Psoas muscle (tissue), 8 donors: Measurements from ENCODE around the gene R3HDM1. TPM values are rescaled to one million over a fixed set of nuclear protein-coding genes. Genes with fewer than 3 reads are reported as not detected.
"Not testable (repeated sequence)": the region's sequence is repeated elsewhere in the genome, so short reads cannot be mapped to it uniquely, and the experiment has no call there.

Experiments used
- ATAC-seq, 4 donors: fragments of 200-7000 bp; cut with Tn5 transposase; one replicate each; pipeline ENCODE4 v1.9.1; 2020; ENCODE audit warnings: moderate library complexity in 3 of 4, mild to moderate bottlenecking in 2 of 4
- DNase-seq, 2 donors: peaks; one replicate each; pipeline ENCODE4 v3.0.0-alpha.2; 2020
- H3K27ac ChIP-seq: fragments of 200-600 bp; one replicate; pipeline ENCODE4 v1.8.0; 2022
- H3K27me3 ChIP-seq, 3 donors: fragments of 200-600 bp in 1 of 3; one replicate each; pipeline versions ENCODE4 v1.6.1 to v1.8.0; 2013 to 2022; ENCODE audit warnings: low read length in 2 of 3, mild to moderate bottlenecking in 2 of 3, moderate library complexity in 1 of 3; ENCODE audit not compliant: insufficient read depth in 3 of 3
- H3K36me3 ChIP-seq, 2 donors: fragments of 200-600 bp in 1 of 2; one replicate each; pipeline versions ENCODE4 v1.6.1 to v1.8.0; 2013 to 2022; ENCODE audit warnings: low read depth in 1 of 2, mild to moderate bottlenecking in 1 of 2, moderate library complexity in 1 of 2; ENCODE audit not compliant: insufficient read depth in 1 of 2
- H3K4me1 ChIP-seq: fragments of 200-600 bp; one replicate; pipeline ENCODE4 v1.8.0; 2022
- H3K4me3 ChIP-seq: fragments of 200-600 bp; one replicate; pipeline ENCODE4 v1.8.0; 2022; ENCODE audit warnings: mild to moderate bottlenecking
- H3K9me3 ChIP-seq: fragments of 200-600 bp; one replicate; pipeline ENCODE4 v1.8.0; 2022
- WGBS, 3 donors: extraction: QIAGEN DNeasy Blood & Tissue Kit; methylation state at CpG; one replicate each; pipeline versions ENCODE4 v1.1.6 to v1.1.7; 2013; 5-methylcytosine and 5-hydroxymethylcytosine counted together
- intact Hi-C, 2 donors: fragments of 100-400 bp; cut with DNase I; formaldehyde crosslinking; loops; one replicate each; pipeline versions ENCODE4 v1.11.0 to v1.14.2; 2022
- polyA plus RNA-seq, 3 donors: library from polyadenylated mRNA; stranded (reverse); fragments of 200-250 nt; gene quantifications; one replicate each; pipeline ENCODE4 v1.2.3, GENCODE V29; 2013
- total RNA-seq, 4 donors: library from RNA; stranded (reverse); fragmentation: NEBNext Ultra II Directional in 2 of 4; extraction: Animal tissue kit (Norgen Biotek cat#: 25700) in 2 of 4; gene quantifications; one replicate each; pipeline versions ENCODE4 v1.2.1 to v1.2.4, GENCODE V29; 2021 to 2023
- TF ChIP-seq, protein P1 (sequence below): fragments of 200-600 bp; IDR thresholded peaks from one replicate; pipeline ENCODE4 v1.8.0; 2022; ENCODE audit warnings: antibody characterized with exemption
- donor health status: healthy with polysubstance abuse.
- donor health status: DM: no; HTN: no; CAD: no; lungs with moderate emphysema.
- donor health status: Bipolar disorder and iron deficiency.
- donor health status: healthy.
- donor health status: DM: yes; HTN: yes; CAD: no.
- donor health status: DM: no; HTN: no; CAD: no.
- donor health status: DM: no; HTN: no; CAD: no.
- donor health status: DM: yes; HTN: yes; CAD: no.

R3HDM1 gene
- total and polyA plus RNA-seq, 7 donors: 4.6 to 25.3 (median 20.1) TPM

DNA sequence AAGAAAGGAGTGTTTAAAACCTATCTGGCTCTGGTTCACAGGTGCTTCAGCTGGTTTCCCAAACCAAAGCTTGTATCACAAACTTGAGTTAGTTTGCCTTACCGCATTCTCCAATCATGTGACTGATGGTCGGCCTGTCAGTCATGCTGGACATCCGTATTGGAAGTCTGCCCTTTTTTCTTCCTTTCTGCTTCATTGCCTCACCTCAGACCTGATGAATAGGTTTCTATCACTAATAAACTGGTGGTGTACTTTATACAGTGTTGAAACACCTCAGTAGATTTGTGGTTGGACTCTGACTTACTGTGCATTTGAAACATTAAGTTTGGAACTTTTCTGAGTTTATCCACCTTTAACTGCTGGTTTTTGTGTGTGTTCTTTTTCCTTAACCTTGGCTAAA, 84.1 kb downstream of the R3HDM1 start:
- Histone ChIP-seq H3K27ac (no peak overlapping the region), H3K9me3 (no peaks in the 10 kb centered on the region), H3K27me3 (no peaks in the 10 kb centered on the region), H3K36me3 (peaks cover 0 to 4% of the 10 kb centered on the region in 2 donors), H3K4me3 (no peak overlapping the region), H3K4me1 (no peaks in the 10 kb centered on the region)
- WGBS, 3 donors: 94 to 96% (median 94%) methylated on average over 3 of the region's 3 CpGs
- ATAC-seq: no peak
- TF ChIP-seq, protein P1, sequence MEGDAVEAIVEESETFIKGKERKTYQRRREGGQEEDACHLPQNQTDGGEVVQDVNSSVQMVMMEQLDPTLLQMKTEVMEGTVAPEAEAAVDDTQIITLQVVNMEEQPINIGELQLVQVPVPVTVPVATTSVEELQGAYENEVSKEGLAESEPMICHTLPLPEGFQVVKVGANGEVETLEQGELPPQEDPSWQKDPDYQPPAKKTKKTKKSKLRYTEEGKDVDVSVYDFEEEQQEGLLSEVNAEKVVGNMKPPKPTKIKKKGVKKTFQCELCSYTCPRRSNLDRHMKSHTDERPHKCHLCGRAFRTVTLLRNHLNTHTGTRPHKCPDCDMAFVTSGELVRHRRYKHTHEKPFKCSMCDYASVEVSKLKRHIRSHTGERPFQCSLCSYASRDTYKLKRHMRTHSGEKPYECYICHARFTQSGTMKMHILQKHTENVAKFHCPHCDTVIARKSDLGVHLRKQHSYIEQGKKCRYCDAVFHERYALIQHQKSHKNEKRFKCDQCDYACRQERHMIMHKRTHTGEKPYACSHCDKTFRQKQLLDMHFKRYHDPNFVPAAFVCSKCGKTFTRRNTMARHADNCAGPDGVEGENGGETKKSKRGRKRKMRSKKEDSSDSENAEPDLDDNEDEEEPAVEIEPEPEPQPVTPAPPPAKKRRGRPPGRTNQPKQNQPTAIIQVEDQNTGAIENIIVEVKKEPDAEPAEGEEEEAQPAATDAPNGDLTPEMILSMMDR: no peak
- no peak for DNase-seq
- intact Hi-C loops: no loop called here

DNA sequence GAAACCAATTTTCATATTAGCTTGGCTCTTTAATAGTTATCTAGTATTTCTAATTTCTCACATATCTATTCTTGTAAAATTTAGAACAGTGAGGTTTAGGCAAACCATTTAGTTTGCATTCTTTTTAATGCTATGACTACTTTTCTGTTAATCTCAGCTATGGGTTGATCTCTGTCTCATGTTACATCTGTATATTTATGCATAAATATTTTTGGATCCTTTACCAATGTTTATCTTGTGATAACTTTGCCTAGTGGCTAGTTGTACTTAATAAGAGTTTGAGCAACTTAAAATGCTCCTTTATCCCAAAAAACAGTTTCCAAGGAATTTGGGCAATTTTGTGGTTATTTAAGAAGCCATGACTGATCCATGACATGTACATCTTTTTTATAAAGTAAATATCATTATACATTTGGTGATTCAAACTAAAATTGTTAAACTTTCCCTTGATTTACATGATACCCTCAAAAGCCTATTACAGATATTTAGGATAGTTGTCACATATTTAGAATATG, 86.3 kb downstream of the R3HDM1 start:
- no peak overlapping the region for H3K4me3 ChIP-seq

DNA sequence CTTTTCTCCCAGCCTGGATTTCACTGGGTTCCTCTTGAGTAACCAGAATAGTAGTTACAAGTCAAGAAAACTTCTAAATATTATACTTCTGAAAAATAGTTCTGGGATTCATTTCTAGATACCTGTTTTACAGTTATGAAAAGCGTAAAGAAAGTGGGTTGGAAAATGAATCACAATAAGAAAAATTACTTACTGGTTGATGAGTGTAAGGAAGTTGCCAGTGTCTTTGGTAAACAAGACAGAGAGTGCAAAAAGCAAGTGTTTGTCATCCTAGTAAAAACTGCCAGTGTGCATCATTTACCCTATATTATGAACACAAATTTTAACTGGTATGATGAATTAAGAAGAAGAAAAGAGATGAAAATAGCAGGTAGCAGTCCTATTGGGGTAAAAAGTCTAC, 88.9 kb downstream of the R3HDM1 start:
- Histone ChIP-seq H3K27me3 (no peaks in the 10 kb centered on the region), H3K36me3 (peaks cover 0 to 24% of the 10 kb centered on the region in 2 donors), H3K27ac (no peak overlapping the region), H3K9me3 (no peaks in the 10 kb centered on the region), H3K4me1 (no peaks in the 10 kb centered on the region), H3K4me3 (no peak overlapping the region)
- intact Hi-C loops: no loop called here
- TF ChIP-seq, protein P1: no peak
- 93 to 100% (median 97%) methylated on average over 1 of the region's 1 CpG for WGBS, 3 donors
- ATAC-seq (no peak), DNase-seq (no peak)

More for the DNA sequence above, 86.3 kb downstream of the R3HDM1 start:
- ATAC-seq (no peak), DNase-seq (no peak)
- TF ChIP-seq, protein P1: no peak
- intact Hi-C loops: no loop called here
- Histone ChIP-seq H3K27ac (no peak overlapping the region), H3K36me3 (peaks cover 0 to 17% of the 10 kb centered on the region in 2 donors), H3K9me3 (no peaks in the 10 kb centered on the region), H3K4me1 (no peaks in the 10 kb centered on the region), H3K27me3 (no peaks in the 10 kb centered on the region)

DNA sequence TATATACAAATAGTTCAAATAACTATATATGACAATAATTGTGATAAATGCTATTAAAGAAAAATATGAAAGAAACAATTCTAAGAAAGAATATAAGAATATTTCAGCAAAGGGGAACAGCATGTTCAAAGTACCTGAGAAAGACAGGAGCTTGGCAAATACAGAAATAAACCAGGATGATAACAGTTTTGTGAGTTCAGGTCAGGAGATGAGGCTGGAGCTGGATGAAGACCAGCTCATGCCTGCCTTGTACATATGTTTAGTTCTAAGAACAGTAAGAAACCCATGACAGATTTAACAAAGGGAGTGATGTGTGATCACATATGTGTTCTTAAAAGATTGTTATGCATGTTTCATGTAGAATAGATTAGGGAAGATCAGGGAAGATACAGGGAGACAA, 98.2 kb downstream of the R3HDM1 start:
- H3K27ac ChIP-seq: no peak overlapping the region
- intact Hi-C loops: no loop called here
- TF ChIP-seq, protein P1: no peak
- peaks cover 0 to 16% of the 10 kb centered on the region in 2 donors for H3K36me3 ChIP-seq
- no peaks in the 10 kb centered on the region for H3K4me1 ChIP-seq
- no peak for DNase-seq
- no peaks in the 10 kb centered on the region for H3K9me3 ChIP-seq
- no peaks in the 10 kb centered on the region for H3K27me3 ChIP-seq
- ATAC-seq: no peak
- no peak overlapping the region for H3K4me3 ChIP-seq

GRCh38 chr2:135630034-135630433, 98.8 kb downstream of the R3HDM1 start:
- not testable (repeated sequence) for H3K4me3 ChIP-seq

More at GRCh38 chr2:135630034-135630433, 98.8 kb downstream of the R3HDM1 start:
- H3K27me3 ChIP-seq, H3K9me3 ChIP-seq, DNase-seq, H3K27ac ChIP-seq, ATAC-seq, H3K4me1 ChIP-seq: not testable (repeated sequence)
- H3K36me3 ChIP-seq: peaks cover 0 to 16% of the 10 kb centered on the region in 2 donors
- intact Hi-C loops: loop anchor here in 1 of 2 donors (10.0 kb wide), 1 partner anchor 465 kb away; no protein-coding TSS in a partner anchor
- 96 to 97% (median 97%) methylated on average over 8 of the region's 8 CpGs for WGBS, 3 donors
